GM18511 (cell line): Measurements from ENCODE around the gene HOMER2.
"Not testable (repeated sequence)": the region's sequence is repeated elsewhere in the genome, so short reads cannot be mapped to it uniquely, and the experiment has no call there.

Experiments used
- ATAC-seq: cut with Tn5 transposase; IDR thresholded peaks from one replicate; pipeline ENCODE4 v1.9.1; 2021; ENCODE audit warnings: mild to moderate bottlenecking, moderate library complexity; ENCODE audit not compliant: unreplicated experiment

Gene HOMER2

GRCh38 chr15:82900511-82901060, 51.9 kb downstream of the HOMER2 start:
- no peak for ATAC-seq

- ATAC-seq, result no peak
These were observed 53.6 kb downstream of the HOMER2 start for GRCh38 chr15:82898961-82899360.

- ATAC-seq, result no peak
These were observed 56.5 kb downstream of the HOMER2 start for GRCh38 chr15:82895983-82896382.

GRCh38 chr15:82894971-82895520, 57.5 kb downstream of the HOMER2 start:
- ATAC-seq, result no peak

GRCh38 chr15:82893473-82893872, 59.0 kb downstream of the HOMER2 start:
- not testable (repeated sequence) for ATAC-seq

- no peak for ATAC-seq
These were observed 59.9 kb downstream of the HOMER2 start for GRCh38 chr15:82892573-82892972.

GRCh38 chr15:82890995-82891390, 61.5 kb downstream of the HOMER2 start:
- no peak for ATAC-seq

- no peak for ATAC-seq
These were observed 62.1 kb downstream of the HOMER2 start for GRCh38 chr15:82890338-82890994.

- ATAC-seq, result no peak
These were observed 70.1 kb downstream of the HOMER2 start for GRCh38 chr15:82882273-82882928.

GRCh38 chr15:82881747-82882146, 70.8 kb downstream of the HOMER2 start:
- ATAC-seq, result no peak

- ATAC-seq, result no peak
These were observed 71.8 kb downstream of the HOMER2 start for GRCh38 chr15:82880704-82881103.

GRCh38 chr15:82878325-82878724, 74.2 kb downstream of the HOMER2 start:
- no peak for ATAC-seq

- no peak for ATAC-seq
These were observed 74.7 kb downstream of the HOMER2 start for GRCh38 chr15:82877825-82878224.

- ATAC-seq, result no peak
These were observed 77.0 kb downstream of the HOMER2 start for GRCh38 chr15:82875411-82876003.

GRCh38 chr15:82874961-82875360, 77.6 kb downstream of the HOMER2 start:
- ATAC-seq, result no peak

GRCh38 chr15:82874267-82874666, 78.3 kb downstream of the HOMER2 start:
- ATAC-seq, result no peak

- ATAC-seq, result no peak
These were observed 79.4 kb downstream of the HOMER2 start for GRCh38 chr15:82873000-82873680.

GRCh38 chr15:82871832-82872484, 80.6 kb downstream of the HOMER2 start:
- no peak for ATAC-seq

- ATAC-seq, result no peak
These were observed 81.2 kb downstream of the HOMER2 start for GRCh38 chr15:82871358-82871757.

GRCh38 chr15:82870727-82871320, 81.7 kb downstream of the HOMER2 start:
- no peak for ATAC-seq
